K562 (cell line): ENCODE results near the gene CARM1. TPM values are rescaled to one million over a fixed set of nuclear protein-coding genes. Genes with fewer than 3 reads are reported as not detected.
A peak's percentile ranks its signal among the peaks of the same experiment; 100 is the strongest.

Experiments
- ATAC-seq: fragments of 200-7000 bp; cut with Tn5 transposase; 3 replicates; pipeline ENCODE4 v1.9.1; 2020; ENCODE audit warnings: moderate library complexity
- BruUV-seq: library from RNA; stranded (reverse); fragments of 400-500 nt; replicated peaks from 2 replicates; lab custom pipeline; 2021; lab: Mats Ljungman, UMichigan
- CTCF ChIA-PET: fragments of 300-600 bp; formaldehyde crosslinking; extraction: SDS; loops from one replicate; lab custom pipeline; 2021; ENCODE audit warnings: low intra/inter-chr PET ratio; lab: Yijun Ruan, JAX
- POLR2A ChIA-PET: fragments of 300-600, 350-650 bp; sonication (Branson Sonifier 250); formaldehyde crosslinking; extraction: SDS; loops from one replicate; lab custom pipeline; 2021; ENCODE audit warnings: antibody characterized with exemption, inconsistent platforms; lab: Yijun Ruan, JAX
- DNase-seq, 4 experiments: peaks; one replicate each; pipeline versions ENCODE4 v3.0.0 to v3.0.0-alpha.2; 2011 to 2018; ENCODE audit warnings: low spot score in 3 of 4, mixed read lengths in 3 of 4; ENCODE audit errors: extremely low read depth in 1 of 4
- FAIRE-seq: peaks from 2 replicates; lab custom pipeline; 2011; peaks lifted over from hg19 to GRCh38; lab: Jason Lieb, UNC
- H2AFZ ChIP-seq: 2 replicates; pipeline ENCODE4 v1.6.0; 2011; ENCODE audit warnings: low read depth, low read length, control low read depth, inconsistent platforms
- H3K27ac ChIP-seq: fragments of 200-600 bp; 3 replicates; pipeline ENCODE4 v1.8.0; 2011; ENCODE audit warnings: low read depth, mild to moderate bottlenecking, control low read depth, inconsistent platforms, low read length, moderate library complexity, mixed read lengths; ENCODE audit errors: extremely low read depth
- H3K27me3 ChIP-seq, 2 experiments: fragments of 300-600 bp in 1 of 2; 2 replicates in 1 of 2; 3 replicates in 1 of 2; pipeline versions ENCODE4 v1.6.0 to v1.8.0; 2011; ENCODE audit warnings: inconsistent platforms in 2 of 2, low read length in 2 of 2, mild to moderate bottlenecking in 1 of 2, mixed read lengths in 1 of 2, moderate library complexity in 1 of 2; ENCODE audit not compliant: control insufficient read depth in 2 of 2, insufficient read depth in 2 of 2
- H3K36me3 ChIP-seq: fragments of 300-600 bp; 3 replicates; pipeline ENCODE4 v1.8.0; 2011; ENCODE audit warnings: mild to moderate bottlenecking, low read length, inconsistent platforms; ENCODE audit not compliant: control insufficient read depth, insufficient read depth
- H3K4me1 ChIP-seq, 2 experiments: fragments of 200-600 bp in 1 of 2; replicated peaks in 1 of 2; 2 replicates in 1 of 2; 3 replicates in 1 of 2; pipeline versions ENCODE4 v1.5.1 to v1.8.0; 2011; ENCODE audit warnings: inconsistent platforms in 2 of 2, low read length in 2 of 2, mild to moderate bottlenecking in 1 of 2, mixed read lengths in 1 of 2, moderate library complexity in 1 of 2; ENCODE audit not compliant: control insufficient read depth in 2 of 2, insufficient read depth in 2 of 2
- H3K4me2 ChIP-seq: 2 replicates; pipeline ENCODE4 v1.6.1; 2011; ENCODE audit warnings: low read length, control low read depth, inconsistent platforms, mixed read lengths; ENCODE audit not compliant: insufficient read depth
- H3K4me3 ChIP-seq: fragments of 200-600 bp; sonication (generic), shearing (Covaris generic); 2 replicates; pipeline ENCODE4 v1.5.1; 2016; ENCODE audit warnings: control low read depth, inconsistent platforms
- H3K79me2 ChIP-seq: fragments of 200-600 bp; 3 replicates; pipeline ENCODE4 v1.8.0; 2011; ENCODE audit warnings: low read length, inconsistent platforms; ENCODE audit not compliant: control insufficient read depth, insufficient read depth
- H3K9ac ChIP-seq, 2 experiments: 2 replicates each; pipeline versions ENCODE4 v1.6.0 to v1.6.1; 2011; ENCODE audit warnings: low read depth in 2 of 2, low read length in 2 of 2, control low read depth in 1 of 2, inconsistent platforms in 1 of 2, mild to moderate bottlenecking in 1 of 2, mixed read lengths in 1 of 2; ENCODE audit not compliant: insufficient read depth in 1 of 2
- H3K9me1 ChIP-seq: one replicate; pipeline ENCODE4 v1.6.0; 2011; ENCODE audit warnings: inconsistent platforms, mild to moderate bottlenecking, low read length, moderate library complexity; ENCODE audit not compliant: control insufficient read depth, insufficient read depth
- H3K9me3 ChIP-seq: replicated peaks from 2 replicates; pipeline ENCODE4 v1.5.1; 2011; ENCODE audit warnings: low read depth, low read length, inconsistent platforms; ENCODE audit not compliant: control insufficient read depth, insufficient read depth
- H4K20me1 ChIP-seq: replicated peaks from 2 replicates; pipeline ENCODE4 v1.6.1; 2011; ENCODE audit warnings: low read length, inconsistent platforms, mixed read lengths; ENCODE audit not compliant: control insufficient read depth, insufficient read depth
- ADNP ChIP-seq: fragments of 200-800 bp; sonication (Bioruptor generic); IDR thresholded peaks from 2 replicates; pipeline ENCODE4 v1.6.1; 2016; ENCODE audit warnings: missing genetic modification characterization, missing compliant biosample characterization
- DPF2 ChIP-seq: fragments of 450-650 bp; IDR thresholded peaks from 2 replicates; pipeline ENCODE4 v1.6.1; 2016
- POLR2A ChIP-seq: fragments of 450-650 bp; conservative IDR thresholded peaks from 2 replicates; pipeline ENCODE4 v1.6.1; 2016
- POLR2B ChIP-seq: fragments of 450-650 bp; IDR thresholded peaks from 2 replicates; pipeline ENCODE4 v1.6.1; 2018; ENCODE audit warnings: low read depth; ENCODE audit not compliant: partially characterized antibody
- POLR2G ChIP-seq: fragments of 200-400 bp; formaldehyde crosslinking; IDR thresholded peaks from 2 replicates; pipeline ENCODE4 v1.6.1; 2017; ENCODE audit warnings: low read depth, mild to moderate bottlenecking, antibody characterized with exemption, low read length, moderate library complexity
- SUPT5H ChIP-seq: fragments of 450-650 bp; IDR thresholded peaks from 2 replicates; pipeline ENCODE4 v1.6.1; 2016
- ZNF140 ChIP-seq: fragments of 250-450 bp; sonication (Bioruptor Pico); IDR thresholded peaks from 2 replicates; pipeline ENCODE4 v1.8.0; 2021; ENCODE audit warnings: moderate library complexity, mild to moderate bottlenecking, inconsistent platforms
- ZNF354B ChIP-seq: fragments of 250-450 bp; sonication (Bioruptor Pico); IDR thresholded peaks from 2 replicates; pipeline ENCODE4 v1.4.0; 2020
- WGBS: fragments of 100-300 bp; shearing (Covaris generic); methylation state at CpG from one replicate; pipeline ENCODE4 v1.1.6; 2016; ENCODE audit warnings: low coverage, mixed read lengths; ENCODE audit not compliant: insufficient coverage; ENCODE audit errors: missing lambda C conversion rate; 5-methylcytosine and 5-hydroxymethylcytosine counted together
- in situ Hi-C: fragments of 300-500 bp; cut with MboI; formaldehyde crosslinking; loops from 4 replicates; pipeline ENCODE4 v1.15.0; 2018; ENCODE audit warnings: inconsistent platforms, mixed read lengths
- intact Hi-C: fragments of 100-400 bp; cut with micrococcal nuclease; formaldehyde crosslinking; loops from 2 replicates; pipeline ENCODE4 v1.14.2; 2022
- polyA plus RNA-seq, 8 experiments: library from polyadenylated mRNA; depleted of rRNA in 4 of 8; stranded (reverse) in 5 of 8; unstranded in 3 of 8; fragments of >200 nt; fragmentation: Nextera tagmentation in 2 of 8; fragmentation: Illumina TruSeq in 1 of 8; extraction: Ambion mirVana in 2 of 8; extraction: Trizol in 1 of 8; gene quantifications; 2 replicates each; pipeline versions ENCODE4 v1.2.1 to v1.2.3, GENCODE V29; 2011 to 2014; ENCODE audit warnings: inconsistent platforms in 1 of 8, missing spikeins in 1 of 8
- total RNA-seq, 7 experiments: library from RNA; depleted of rRNA in 6 of 7; stranded (reverse); fragments of >200 nt in 6 of 7; fragmentation: Illumina TruSeq in 2 of 7; extraction: Trizol in 2 of 7; gene quantifications; 2 replicates each; pipeline versions ENCODE4 v1.2.1 to v1.2.3, GENCODE V29; 2011 to 2021; ENCODE audit warnings: low replicate concordance in 1 of 7
- TF ChIP-seq, protein P1 (sequence below), 3 experiments: IDR thresholded peaks in 2 of 3; conservative IDR thresholded peaks in 1 of 3; 2 replicates each; pipeline ENCODE4 v1.5.1; 2011 to 2012; ENCODE audit warnings: low read length in 3 of 3, mild to moderate bottlenecking in 3 of 3, control low read depth in 2 of 3, improper control_type of control experiment in 1 of 3, inconsistent platforms in 1 of 3, low read depth in 1 of 3, mixed read lengths in 1 of 3, moderate library complexity in 1 of 3; ENCODE audit not compliant: insufficient read depth in 2 of 3
- TF ChIP-seq, protein P2 (sequence below): fragments of 250-450 bp; sonication (Bioruptor Pico); IDR thresholded peaks from 2 replicates; pipeline ENCODE4 v1.8.0; 2021; ENCODE audit warnings: moderate library complexity, mild to moderate bottlenecking, inconsistent platforms
- TF ChIP-seq, protein P3 (sequence below): fragments of 450-650 bp; IDR thresholded peaks from 2 replicates; pipeline ENCODE4 v1.6.1; 2016; ENCODE audit warnings: missing biosample characterization, missing genetic modification characterization

Gene CARM1
- total and polyA plus RNA-seq, 9 of the 15 experiments (the other 6 are each of a cell fraction or from before 2014, with no cell fraction given), result 0.36 to 86.0 (median 29.7) TPM

DNA sequence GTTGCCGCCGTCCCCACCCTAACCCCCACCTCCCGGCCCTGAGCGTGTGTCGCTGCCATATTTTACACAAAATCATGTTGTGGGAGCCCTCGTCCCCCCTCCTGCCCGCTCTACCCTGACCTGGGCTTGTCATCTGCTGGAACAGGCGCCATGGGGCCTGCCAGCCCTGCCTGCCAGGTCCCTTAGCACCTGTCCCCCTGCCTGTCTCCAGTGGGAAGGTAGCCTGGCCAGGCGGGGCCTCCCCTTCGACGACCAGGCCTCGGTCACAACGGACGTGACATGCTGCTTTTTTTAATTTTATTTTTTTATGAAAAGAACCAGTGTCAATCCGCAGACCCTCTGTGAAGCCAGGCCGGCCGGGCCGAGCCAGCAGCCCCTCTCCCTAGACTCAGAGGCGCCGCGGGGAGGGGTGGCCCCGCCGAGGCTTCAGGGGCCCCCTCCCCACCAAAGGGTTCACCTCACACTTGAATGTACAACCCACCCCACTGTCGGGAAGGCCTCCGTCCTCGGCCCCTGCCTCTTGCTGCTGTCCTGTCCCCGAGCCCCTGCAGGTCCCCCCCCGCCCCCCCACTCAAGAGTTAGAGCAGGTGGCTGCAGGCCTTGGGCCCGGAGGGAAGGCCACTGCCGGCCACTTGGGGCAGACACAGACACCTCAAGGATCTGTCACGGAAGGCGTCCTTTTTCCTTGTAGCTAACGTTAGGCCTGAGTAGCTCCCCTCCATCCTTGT lies 50.7 kb downstream of the CARM1 start (continued):
- TF ChIP-seq, protein P1, sequence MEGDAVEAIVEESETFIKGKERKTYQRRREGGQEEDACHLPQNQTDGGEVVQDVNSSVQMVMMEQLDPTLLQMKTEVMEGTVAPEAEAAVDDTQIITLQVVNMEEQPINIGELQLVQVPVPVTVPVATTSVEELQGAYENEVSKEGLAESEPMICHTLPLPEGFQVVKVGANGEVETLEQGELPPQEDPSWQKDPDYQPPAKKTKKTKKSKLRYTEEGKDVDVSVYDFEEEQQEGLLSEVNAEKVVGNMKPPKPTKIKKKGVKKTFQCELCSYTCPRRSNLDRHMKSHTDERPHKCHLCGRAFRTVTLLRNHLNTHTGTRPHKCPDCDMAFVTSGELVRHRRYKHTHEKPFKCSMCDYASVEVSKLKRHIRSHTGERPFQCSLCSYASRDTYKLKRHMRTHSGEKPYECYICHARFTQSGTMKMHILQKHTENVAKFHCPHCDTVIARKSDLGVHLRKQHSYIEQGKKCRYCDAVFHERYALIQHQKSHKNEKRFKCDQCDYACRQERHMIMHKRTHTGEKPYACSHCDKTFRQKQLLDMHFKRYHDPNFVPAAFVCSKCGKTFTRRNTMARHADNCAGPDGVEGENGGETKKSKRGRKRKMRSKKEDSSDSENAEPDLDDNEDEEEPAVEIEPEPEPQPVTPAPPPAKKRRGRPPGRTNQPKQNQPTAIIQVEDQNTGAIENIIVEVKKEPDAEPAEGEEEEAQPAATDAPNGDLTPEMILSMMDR (IDR thresholded peaks at IDR 0.05 in 2 of 3, conservative IDR thresholded peaks at IDR 0.05 in 1 of 3; ENCODE audit: insufficient read depth in 2 of 3, low read depth in 1 of 3, low read length in 3 of 3), result 0 out of 6 replicates have a peak, but pooled peaks of 1 of the 3 experiments have one; percentile 10

DNA sequence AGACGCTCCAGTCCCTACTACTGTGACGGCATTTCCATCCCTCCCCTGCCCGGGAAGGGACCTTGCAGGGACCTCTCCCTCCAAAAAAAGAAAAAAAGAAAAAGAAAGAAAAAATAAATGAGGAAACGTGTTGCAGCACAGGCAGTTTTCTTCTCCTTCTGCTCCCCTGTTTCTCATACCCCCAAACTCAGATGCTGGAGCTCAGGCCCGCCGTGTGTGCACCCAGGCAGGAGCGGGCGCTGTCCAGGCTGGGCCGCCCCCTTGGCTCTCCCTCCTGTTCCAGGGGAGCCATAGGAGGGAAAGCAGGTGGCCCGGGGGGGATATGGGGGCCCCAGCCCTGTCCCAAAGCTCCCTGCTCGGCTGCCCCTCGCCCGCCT lies 51.3 kb downstream of the CARM1 start:
- WGBS, result 87% methylated on average over 4 of the region's 13 CpGs
- H3K9me1 ChIP-seq, result peaks cover 5% of the 10 kb centered on the region
- no peaks in the 10 kb centered on the region for H4K20me1 ChIP-seq
- BruUV-seq, result TSS peak; percentile 50
- H3K9me3 ChIP-seq, result no peaks in the 10 kb centered on the region
- no peak overlapping the region for H3K4me3 ChIP-seq
- no peak overlapping the region for H3K27ac ChIP-seq
- POLR2A ChIA-PET, result interaction anchor here (1.3 to 1.4 kb wide), 2 partner anchors 11 to 42 kb away, joined by 3 to 4 read pairs; no protein-coding TSS in a partner anchor
- TF ChIP-seq ZNF140 (CRISPR knock-in tag), result no peak
- TF ChIP-seq ADNP, result no peak
- TF ChIP-seq SUPT5H, result peak; percentile 55
- TF ChIP-seq, protein P2, sequence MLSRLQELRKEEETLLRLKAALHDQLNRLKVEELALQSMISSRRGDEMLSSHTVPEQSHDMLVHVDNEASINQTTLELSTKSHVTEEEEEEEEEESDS (CRISPR knock-in tag), result no peak
- peak; percentile 70 for TF ChIP-seq POLR2A
- TF ChIP-seq, protein P3, sequence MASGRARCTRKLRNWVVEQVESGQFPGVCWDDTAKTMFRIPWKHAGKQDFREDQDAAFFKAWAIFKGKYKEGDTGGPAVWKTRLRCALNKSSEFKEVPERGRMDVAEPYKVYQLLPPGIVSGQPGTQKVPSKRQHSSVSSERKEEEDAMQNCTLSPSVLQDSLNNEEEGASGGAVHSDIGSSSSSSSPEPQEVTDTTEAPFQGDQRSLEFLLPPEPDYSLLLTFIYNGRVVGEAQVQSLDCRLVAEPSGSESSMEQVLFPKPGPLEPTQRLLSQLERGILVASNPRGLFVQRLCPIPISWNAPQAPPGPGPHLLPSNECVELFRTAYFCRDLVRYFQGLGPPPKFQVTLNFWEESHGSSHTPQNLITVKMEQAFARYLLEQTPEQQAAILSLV (tag), result no peak
- peak; percentile 55 for TF ChIP-seq POLR2B
- TF ChIP-seq ZNF354B (CRISPR knock-in tag), result no peak
- TF ChIP-seq POLR2G, result 0 out of 2 replicates have a peak, but pooled peaks have one; percentile 5
- no peak for TF ChIP-seq DPF2
- TF ChIP-seq, protein P1 (IDR thresholded peaks at IDR 0.05 in 2 of 3, conservative IDR thresholded peaks at IDR 0.05 in 1 of 3; ENCODE audit: insufficient read depth in 2 of 3, low read depth in 1 of 3, low read length in 3 of 3), result 0 out of 6 replicates have a peak, but pooled peaks of 1 of the 3 experiments have one; percentile 17
- peaks cover 6% of the 10 kb centered on the region for H3K79me2 ChIP-seq
- CTCF ChIA-PET, result no interaction called here
- in situ Hi-C loops (no loop called here), intact Hi-C loops (no loop called here)
- H3K4me2 ChIP-seq, result no peak overlapping the region
- H3K4me1 ChIP-seq, result peaks cover 5 to 43% of the 10 kb centered on the region in 2 experiments; a peak in 4 of 5 replicates
- peaks cover 75% of the 10 kb centered on the region; the same call in 2 of the 3 replicates for H3K36me3 ChIP-seq
- no peak overlapping the region for H3K9ac ChIP-seq
- FAIRE-seq, result no peak
- ATAC-seq, result peak; percentile 5; the same call in 2 of the 3 replicates
- DNase-seq, result peak in 1 of 4 experiments; percentile 10
- H3K27me3 ChIP-seq, result no peaks in the 10 kb centered on the region
- H2AFZ ChIP-seq, result no peak overlapping the region
